Parathyroid adenoma (tissue), 2 donors: ENCODE measurements around the gene RSPH1.

Experiments used
- H2AFZ ChIP-seq: fragments of 300-600 bp; sonication (generic); one replicate; pipeline ENCODE4 v1.7.0; 2017; ENCODE audit warnings: antibody characterized with exemption, mild to moderate bottlenecking
- H3K27ac ChIP-seq: fragments of 300-600 bp; sonication (generic); one replicate; pipeline ENCODE4 v1.7.0; 2017
- H3K27me3 ChIP-seq: fragments of 300-600 bp; sonication (generic); one replicate; pipeline ENCODE4 v1.7.0; 2017; ENCODE audit warnings: low read length; ENCODE audit not compliant: control insufficient read depth, insufficient read depth
- H3K36me3 ChIP-seq: fragments of 300-600 bp; sonication (generic); one replicate; pipeline ENCODE4 v1.7.0; 2017; ENCODE audit warnings: low read length; ENCODE audit not compliant: control insufficient read depth, insufficient read depth
- H3K4me1 ChIP-seq: fragments of 300-600 bp; sonication (generic); one replicate; pipeline ENCODE4 v1.7.0; 2017; ENCODE audit warnings: control low read depth
- H3K4me2 ChIP-seq: fragments of 300-600 bp; sonication (generic); one replicate; pipeline ENCODE4 v1.7.0; 2017; ENCODE audit warnings: low read length
- H3K4me3 ChIP-seq: fragments of 300-600 bp; sonication (generic); one replicate; pipeline ENCODE4 v1.7.0; 2017; ENCODE audit warnings: low read depth, low read length
- H3K79me2 ChIP-seq: fragments of 300-600 bp; sonication (generic); one replicate; pipeline ENCODE4 v1.7.0; 2017; ENCODE audit warnings: control low read depth
- H3K9ac ChIP-seq: fragments of 300-600 bp; sonication (generic); one replicate; pipeline ENCODE4 v1.7.0; 2017; ENCODE audit warnings: mild to moderate bottlenecking
- H3K9me3 ChIP-seq: fragments of 300-600 bp; sonication (generic); one replicate; pipeline ENCODE4 v1.7.0; 2017; ENCODE audit warnings: low read length; ENCODE audit not compliant: control insufficient read depth
- CTCF ChIP-seq: fragments of 300-600 bp; sonication (generic); IDR thresholded peaks from one replicate; pipeline ENCODE4 v1.7.0; 2017; ENCODE audit warnings: antibody characterized with exemption, mild to moderate bottlenecking
- donor health status: primary hyperparathyroidism.

RSPH1 gene

GRCh38 chr21:42496120-42496838 lies at the start of gene RSPH1:
Gene RSPH1 (minus strand): TSS chr21:42496224. CDS start chr21:42496186, 38 bp downstream.
- H2AFZ ChIP-seq, result peak within 1 kb of the TSS; percentile 96
- TF ChIP-seq CTCF, result no peak
- peak within 1 kb of the TSS; percentile 97 for H3K27ac ChIP-seq
- no peaks in the 10 kb centered on the region for H3K79me2 ChIP-seq
- H3K4me1 ChIP-seq, result no peaks in the 10 kb centered on the region
- no peaks in the 10 kb centered on the region for H3K27me3 ChIP-seq
- peak within 1 kb of the TSS; percentile 97 for H3K4me2 ChIP-seq
- peak within 1 kb of the TSS; percentile 97 for H3K4me3 ChIP-seq
- peak within 1 kb of the TSS; percentile 76 for H3K9ac ChIP-seq
- no peaks in the 10 kb centered on the region for H3K36me3 ChIP-seq
- no peaks in the 10 kb centered on the region for H3K9me3 ChIP-seq

- Histone ChIP-seq H3K79me2 (no peaks in the 10 kb centered on the region), H3K4me1 (no peaks in the 10 kb centered on the region), H3K4me3 (no peak overlapping the region), H3K36me3 (no peaks in the 10 kb centered on the region), H3K4me2 (no peak overlapping the region), H3K27ac (no peak overlapping the region), H3K9me3 (no peaks in the 10 kb centered on the region), H3K9ac (no peak overlapping the region), H2AFZ (no peak overlapping the region), H3K27me3 (no peaks in the 10 kb centered on the region)
- no peak for TF ChIP-seq CTCF
Measured at GRCh38 chr21:42545745-42546144, 49.7 kb upstream of the RSPH1 start.

- Histone ChIP-seq H3K27me3 (no peaks in the 10 kb centered on the region), H3K4me2 (no peak overlapping the region), H3K27ac (no peak overlapping the region), H3K36me3 (no peaks in the 10 kb centered on the region), H3K9ac (no peak overlapping the region), H2AFZ (no peak overlapping the region), H3K4me3 (no peak overlapping the region), H3K9me3 (no peaks in the 10 kb centered on the region), H3K4me1 (no peaks in the 10 kb centered on the region), H3K79me2 (no peaks in the 10 kb centered on the region)
- no peak for TF ChIP-seq CTCF
Measured at GRCh38 chr21:42545317-42545716, 49.3 kb upstream of the RSPH1 start.

GRCh38 chr21:42544544-42544943 lies 48.5 kb upstream of the RSPH1 start:
- H3K36me3 ChIP-seq, result no peaks in the 10 kb centered on the region
- no peaks in the 10 kb centered on the region for H3K4me1 ChIP-seq
- H3K9ac ChIP-seq, result no peak overlapping the region
- H3K79me2 ChIP-seq, result no peaks in the 10 kb centered on the region
- H3K4me3 ChIP-seq, result no peak overlapping the region
- TF ChIP-seq CTCF, result no peak
- H3K4me2 ChIP-seq, result no peak overlapping the region
- H2AFZ ChIP-seq, result no peak overlapping the region
- H3K9me3 ChIP-seq, result no peaks in the 10 kb centered on the region
- H3K27ac ChIP-seq, result no peak overlapping the region
- H3K27me3 ChIP-seq, result no peaks in the 10 kb centered on the region
